Breast epithelium (tissue), 4 donors: ENCODE data around the gene NCAM2. TPM values are rescaled to one million over a fixed set of nuclear protein-coding genes. Genes with fewer than 3 reads are reported as not detected.

Experiments used
- DNase-seq, 2 donors: peaks; one replicate each; pipeline ENCODE4 v3.0.0-alpha.2; 2019; ENCODE audit warnings: low spot score in 2 of 2
- H3K27ac ChIP-seq, 2 donors: fragments of 200-600 bp; sonication (generic) in 1 of 2; one replicate each; pipeline ENCODE4 v1.5.1; 2016 to 2019; ENCODE audit warnings: mild to moderate bottlenecking in 1 of 2
- H3K27me3 ChIP-seq, 2 donors: fragments of 200-600 bp; sonication (generic) in 1 of 2; one replicate each; pipeline versions ENCODE4 v1.5.1 to v1.6.0; 2017 to 2019; ENCODE audit warnings: control low read depth in 1 of 2, mild to moderate bottlenecking in 1 of 2
- H3K36me3 ChIP-seq: fragments of 200-600 bp; one replicate; pipeline ENCODE4 v1.5.1; 2019
- H3K4me1 ChIP-seq, 2 donors: fragments of 200-600 bp; sonication (generic); one replicate each; pipeline ENCODE4 v1.5.1; 2016 to 2019; ENCODE audit warnings: control low read depth in 1 of 2
- H3K4me3 ChIP-seq, 3 donors: fragments of 200-600 bp; sonication (generic); 1 replicate in 2 of 3; 2 replicates in 1 of 3; pipeline ENCODE4 v1.5.1; 2016 to 2019; ENCODE audit warnings: mild to moderate bottlenecking in 3 of 3, moderate library complexity in 2 of 3
- H3K9me3 ChIP-seq, 2 donors: fragments of 200-600 bp; sonication (generic) in 1 of 2; one replicate each; pipeline ENCODE4 v1.5.1; 2016 to 2019; ENCODE audit warnings: control low read depth in 1 of 2
- POLR2A ChIP-seq: fragments of 450-650 bp; IDR thresholded peaks from one replicate; pipeline ENCODE4 v1.6.1; 2016; ENCODE audit warnings: antibody characterized with exemption, mild to moderate bottlenecking, moderate library complexity
- POLR2AphosphoS5 ChIP-seq, 3 donors: sonication (generic); formaldehyde crosslinking; IDR thresholded peaks; one replicate each; pipeline ENCODE4 v1.6.1; 2017; ENCODE audit warnings: antibody characterized with exemption in 3 of 3
- intact Hi-C: fragments of 100-400 bp; cut with DNase I; formaldehyde crosslinking; loops from one replicate; pipeline ENCODE4 v1.15.1; 2023; ENCODE audit warnings: low total_unique reads
- total RNA-seq, 3 donors: library from RNA; depleted of rRNA; stranded (reverse); fragments of >200 nt; gene quantifications; one replicate each; pipeline ENCODE4 v1.1.0, GENCODE V29; 2016
- TF ChIP-seq, protein P1 (sequence below), 3 donors: fragments of 450-650 bp; IDR thresholded peaks; one replicate each; pipeline ENCODE4 v1.5.1; 2016 to 2017; ENCODE audit warnings: antibody characterized with exemption in 3 of 3, mild to moderate bottlenecking in 3 of 3, moderate library complexity in 3 of 3

Gene NCAM2
- total RNA-seq, 3 donors from 2014 or later: 2.6 to 6.3 (median 3.6) TPM

DNA sequence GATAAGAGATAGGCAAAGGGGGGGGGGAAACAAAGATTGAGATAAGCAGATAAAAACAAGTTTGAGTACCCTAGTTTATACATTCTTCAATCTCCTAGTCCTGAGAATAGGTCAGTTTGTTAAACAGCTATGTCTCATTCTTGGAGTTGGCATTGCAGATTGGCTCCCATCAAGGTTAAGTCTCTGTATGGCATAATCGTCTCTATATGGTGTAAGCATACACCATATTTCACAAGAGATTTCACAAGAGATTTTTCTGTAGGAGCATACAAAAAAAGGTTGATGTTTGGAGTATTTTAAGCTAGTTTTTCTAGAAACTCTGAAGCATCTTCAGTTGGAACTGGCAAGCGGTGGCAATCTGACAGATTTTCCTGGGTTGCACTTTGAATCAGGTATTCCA lies 35.8 kb downstream of the NCAM2 start:
- intact Hi-C loops: no loop called here
- Histone ChIP-seq H3K27ac (no peak overlapping the region), H3K9me3 (no peaks in the 10 kb centered on the region), H3K4me1 (no peaks in the 10 kb centered on the region), H3K36me3 (no peaks in the 10 kb centered on the region), H3K27me3 (no peaks in the 10 kb centered on the region), H3K4me3 (no peak overlapping the region)
- DNase-seq: no peak
- TF ChIP-seq, protein P1, sequence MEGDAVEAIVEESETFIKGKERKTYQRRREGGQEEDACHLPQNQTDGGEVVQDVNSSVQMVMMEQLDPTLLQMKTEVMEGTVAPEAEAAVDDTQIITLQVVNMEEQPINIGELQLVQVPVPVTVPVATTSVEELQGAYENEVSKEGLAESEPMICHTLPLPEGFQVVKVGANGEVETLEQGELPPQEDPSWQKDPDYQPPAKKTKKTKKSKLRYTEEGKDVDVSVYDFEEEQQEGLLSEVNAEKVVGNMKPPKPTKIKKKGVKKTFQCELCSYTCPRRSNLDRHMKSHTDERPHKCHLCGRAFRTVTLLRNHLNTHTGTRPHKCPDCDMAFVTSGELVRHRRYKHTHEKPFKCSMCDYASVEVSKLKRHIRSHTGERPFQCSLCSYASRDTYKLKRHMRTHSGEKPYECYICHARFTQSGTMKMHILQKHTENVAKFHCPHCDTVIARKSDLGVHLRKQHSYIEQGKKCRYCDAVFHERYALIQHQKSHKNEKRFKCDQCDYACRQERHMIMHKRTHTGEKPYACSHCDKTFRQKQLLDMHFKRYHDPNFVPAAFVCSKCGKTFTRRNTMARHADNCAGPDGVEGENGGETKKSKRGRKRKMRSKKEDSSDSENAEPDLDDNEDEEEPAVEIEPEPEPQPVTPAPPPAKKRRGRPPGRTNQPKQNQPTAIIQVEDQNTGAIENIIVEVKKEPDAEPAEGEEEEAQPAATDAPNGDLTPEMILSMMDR (IDR thresholded peaks at IDR 0.05): no peak

DNA sequence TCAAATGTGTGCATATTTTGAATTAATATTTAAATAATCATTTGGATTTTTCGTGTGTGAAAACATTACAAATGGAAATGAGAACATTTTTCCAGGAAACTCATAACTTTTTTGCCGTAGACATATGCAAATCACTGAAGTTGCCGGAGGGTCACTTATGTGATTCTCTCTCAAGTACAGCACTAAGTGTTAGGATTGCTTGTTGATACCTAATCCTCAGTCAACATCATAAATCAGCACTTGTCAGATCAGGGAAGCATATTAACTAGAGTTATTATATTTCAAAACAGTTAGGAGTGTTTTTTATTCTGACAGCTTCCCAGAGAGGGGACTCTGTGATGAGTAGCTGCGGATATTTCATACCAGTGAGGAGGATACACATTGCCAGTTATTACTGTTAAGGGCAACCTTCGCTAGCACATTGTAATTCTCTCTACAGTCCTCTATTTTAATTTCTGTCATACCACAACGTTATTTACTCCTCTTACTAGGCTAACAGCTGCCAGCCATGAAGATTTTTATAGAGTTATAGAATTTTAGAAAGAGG lies 41.5 kb downstream of the NCAM2 start:
- Histone ChIP-seq H3K9me3 (no peaks in the 10 kb centered on the region), H3K27me3 (no peaks in the 10 kb centered on the region), H3K4me1 (no peaks in the 10 kb centered on the region), H3K27ac (no peak overlapping the region), H3K36me3 (no peaks in the 10 kb centered on the region), H3K4me3 (no peak overlapping the region)
- intact Hi-C loops: no loop called here
- no peak for DNase-seq
- TF ChIP-seq, protein P1 (IDR thresholded peaks at IDR 0.05): no peak
- TF ChIP-seq POLR2A (no peak), POLR2AphosphoS5 (IDR thresholded peaks at IDR 0.05) (no peak)

DNA sequence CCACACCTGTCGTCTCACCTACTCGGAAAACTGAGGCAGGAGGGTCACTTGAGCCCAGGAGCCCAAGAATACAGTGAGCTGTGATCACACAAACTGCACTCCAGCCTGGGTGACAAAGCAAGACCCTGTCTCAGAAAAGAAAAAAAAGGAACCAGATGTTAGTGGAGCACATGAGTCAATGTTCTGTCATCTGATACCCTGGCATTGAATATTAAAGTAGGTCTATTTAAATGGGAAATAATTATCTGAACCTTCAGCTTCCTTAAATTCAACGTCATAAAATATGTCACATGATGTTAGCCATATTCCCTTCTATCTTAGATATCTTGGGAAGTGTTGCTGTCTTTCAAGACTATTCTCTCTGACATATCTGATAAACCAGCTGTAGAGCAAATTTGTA lies 47.3 kb downstream of the NCAM2 start:
- no peak for TF ChIP-seq POLR2AphosphoS5 (IDR thresholded peaks at IDR 0.05)
- TF ChIP-seq, protein P1 (IDR thresholded peaks at IDR 0.05): no peak
- no peak for TF ChIP-seq POLR2A
- Histone ChIP-seq H3K27me3 (no peaks in the 10 kb centered on the region), H3K36me3 (no peaks in the 10 kb centered on the region)

DNA sequence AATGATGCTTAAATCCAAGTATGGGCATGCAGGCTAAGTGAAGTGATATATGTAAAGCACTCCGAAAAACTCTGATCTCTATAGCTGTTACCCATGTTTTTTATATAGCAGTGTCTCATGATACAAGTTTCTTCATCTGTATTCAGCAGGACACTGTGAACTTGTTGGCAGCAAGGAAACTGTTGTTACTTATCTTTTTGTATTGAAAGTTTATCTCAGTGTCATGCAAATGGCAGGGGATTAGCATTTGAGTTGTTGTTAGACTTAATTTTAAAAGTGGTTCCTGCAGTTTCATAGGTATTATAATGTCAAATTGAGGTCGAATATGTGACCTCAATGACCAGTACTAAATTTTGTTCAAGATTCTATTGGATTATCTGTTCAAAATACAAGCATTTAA lies 47.9 kb downstream of the NCAM2 start:
- no peak for DNase-seq
- H3K36me3 ChIP-seq: no peaks in the 10 kb centered on the region
- no peaks in the 10 kb centered on the region for H3K9me3 ChIP-seq
- H3K27ac ChIP-seq: no peak overlapping the region
- no peaks in the 10 kb centered on the region for H3K27me3 ChIP-seq
- TF ChIP-seq POLR2A (no peak), POLR2AphosphoS5 (IDR thresholded peaks at IDR 0.05) (no peak)
- TF ChIP-seq, protein P1 (IDR thresholded peaks at IDR 0.05): no peak
- intact Hi-C loops: no loop called here
- no peaks in the 10 kb centered on the region for H3K4me1 ChIP-seq
- H3K4me3 ChIP-seq: no peak overlapping the region

More for the DNA sequence above, 47.3 kb downstream of the NCAM2 start:
- Histone ChIP-seq H3K4me1 (no peaks in the 10 kb centered on the region), H3K9me3 (no peaks in the 10 kb centered on the region), H3K27ac (no peak overlapping the region), H3K4me3 (no peak overlapping the region)
- no peak for DNase-seq
- intact Hi-C loops: no loop called here

DNA sequence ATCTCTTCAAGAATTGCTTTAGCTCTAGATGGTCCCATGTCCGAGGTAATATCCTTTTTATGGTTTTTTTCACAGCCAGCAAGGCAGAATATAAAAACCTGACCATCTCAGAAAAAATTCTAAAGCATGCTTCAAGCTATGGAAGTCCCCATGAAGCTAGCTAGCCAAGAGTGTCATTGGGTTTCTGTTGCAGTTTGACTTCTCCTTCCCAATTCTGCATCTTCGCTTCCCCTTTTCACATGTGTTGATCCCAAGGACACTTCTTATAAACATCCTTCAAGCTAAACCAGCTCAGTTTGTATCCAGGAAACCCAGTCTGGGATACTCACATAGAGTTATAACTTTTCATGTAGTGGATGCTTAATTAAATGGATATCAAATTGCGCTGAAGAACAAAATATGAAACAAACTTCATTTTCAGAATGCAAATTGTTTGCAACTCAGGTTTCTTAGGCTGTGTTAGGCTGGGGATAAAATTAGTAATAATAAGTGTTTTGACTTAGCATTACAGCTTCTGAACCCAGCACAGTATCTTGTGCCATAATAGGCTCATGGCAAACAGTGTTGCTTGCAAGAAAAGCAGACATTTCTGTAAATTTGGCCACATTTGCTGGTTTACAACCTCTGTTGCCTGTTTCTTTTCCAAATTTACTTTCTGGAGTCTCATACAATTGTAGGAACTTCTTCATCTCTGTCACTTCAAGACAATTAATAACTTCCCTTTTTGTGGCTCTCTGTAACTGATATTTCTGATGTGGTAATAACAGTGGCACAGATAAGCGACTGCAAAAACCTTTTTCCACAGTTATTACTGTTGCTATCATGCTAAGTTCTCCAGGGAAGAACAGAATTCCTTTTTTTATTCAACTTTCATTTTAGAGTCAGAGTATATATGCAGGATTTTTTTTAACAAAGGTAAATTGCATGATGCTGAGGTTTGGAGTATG lies 53.2 kb downstream of the NCAM2 start:
- Histone ChIP-seq H3K9me3 (no peaks in the 10 kb centered on the region), H3K27me3 (no peaks in the 10 kb centered on the region), H3K4me1 (no peaks in the 10 kb centered on the region), H3K4me3 (no peak overlapping the region), H3K27ac (no peak overlapping the region), H3K36me3 (no peaks in the 10 kb centered on the region)
- TF ChIP-seq, protein P1 (IDR thresholded peaks at IDR 0.05): no peak
- no peak for DNase-seq
- intact Hi-C loops: no loop called here
